GDM1 (cell line): Measurements from ENCODE around the gene VOPP1.
A peak's percentile ranks its signal among the peaks of the same experiment; 100 is the strongest.
"Not testable (repeated sequence)": the region's sequence is repeated elsewhere in the genome, so short reads cannot be mapped to it uniquely, and the experiment has no call there.

Experiments
- DNase-seq: peaks from one replicate; lab custom pipeline; 2025; lab: John Stamatoyannopoulos, UW

Gene VOPP1

GRCh38 chr7:55572378-55573233, at the start of gene VOPP1:
TSS of gene VOPP1 (minus strand) at chr7:55572502. CDS start at chr7:55572324, 178 bp downstream.
- peak; percentile 68 for DNase-seq

GRCh38 chr7:55618913-55619312, 46.6 kb upstream of the VOPP1 start:
- DNase-seq = no peak

GRCh38 chr7:55614365-55615064, 42.2 kb upstream of the VOPP1 start:
- not testable (repeated sequence) for DNase-seq

- DNase-seq = not testable (repeated sequence)
These were observed 37.4 kb upstream of the VOPP1 start for GRCh38 chr7:55609726-55610125.

GRCh38 chr7:55605661-55606060, 33.4 kb upstream of the VOPP1 start:
- DNase-seq = not testable (repeated sequence)

- not testable (repeated sequence) for DNase-seq
These were observed 25.7 kb upstream of the VOPP1 start for GRCh38 chr7:55597944-55598499.

GRCh38 chr7:55597214-55597739, 25.0 kb upstream of the VOPP1 start:
- not testable (repeated sequence) for DNase-seq

GRCh38 chr7:55595511-55595910, 23.2 kb upstream of the VOPP1 start:
- no peak for DNase-seq

GRCh38 chr7:55594870-55595269, 22.6 kb upstream of the VOPP1 start:
- no peak for DNase-seq

- no peak for DNase-seq
These were observed 22.1 kb upstream of the VOPP1 start for GRCh38 chr7:55594414-55594813.

- DNase-seq = peak; percentile 35
These were observed 21.4 kb upstream of the VOPP1 start for GRCh38 chr7:55593515-55594318.

- DNase-seq = no peak
These were observed 20.8 kb upstream of the VOPP1 start for GRCh38 chr7:55593172-55593514.

- DNase-seq = no peak
These were observed 20.2 kb upstream of the VOPP1 start for GRCh38 chr7:55592492-55592891.

- no peak for DNase-seq
These were observed 19.1 kb upstream of the VOPP1 start for GRCh38 chr7:55591282-55591931.

GRCh38 chr7:55590517-55591281, 18.4 kb upstream of the VOPP1 start:
- DNase-seq = no peak

GRCh38 chr7:55589905-55590304, 17.6 kb upstream of the VOPP1 start:
- DNase-seq = no peak

- DNase-seq = no peak
These were observed 16.8 kb upstream of the VOPP1 start for GRCh38 chr7:55588976-55589604.

GRCh38 chr7:55588379-55588699, 16.0 kb upstream of the VOPP1 start:
- no peak for DNase-seq

GRCh38 chr7:55587687-55588378, 15.5 kb upstream of the VOPP1 start:
- no peak for DNase-seq

GRCh38 chr7:55582656-55583055, 10.4 kb upstream of the VOPP1 start:
- not testable (repeated sequence) for DNase-seq
